Measurements from ENCODE around the gene MCRS1.
"Not testable (repeated sequence)": the region's sequence is repeated elsewhere in the genome, so short reads cannot be mapped to it uniquely, and the experiment has no call there.

The MCRS1 gene

GRCh38 chr12:49609875-49610154, 41.9 kb upstream of the MCRS1 start:
- no peaks in the 10 kb centered on the region for H3K36me3 ChIP-seq
- no peak overlapping the region for H3K27ac ChIP-seq
- peaks cover 0 to 8% (median 0%) of the 10 kb centered on the region in 3 donors for H3K9me3 ChIP-seq
- H3K27me3 ChIP-seq = no peaks in the 10 kb centered on the region
- peaks cover 0 to 4% (median 0%) of the 10 kb centered on the region in 4 donors for H3K4me1 ChIP-seq
- H3K4me3 ChIP-seq = no peak overlapping the region
- DNase-seq = no peak
- intact Hi-C loops (cut with DNase I; ENCODE audit: low total_unique reads) = no loop called here
- TF ChIP-seq CTCF (IDR thresholded peaks at IDR 0.05) = no peak

- intact Hi-C loops (cut with DNase I; ENCODE audit: low total_unique reads) = no loop called here
- peaks cover 0 to 8% (median 0%) of the 10 kb centered on the region in 3 donors for H3K9me3 ChIP-seq
- H3K27me3 ChIP-seq = no peaks in the 10 kb centered on the region
- no peak for DNase-seq
- H3K27ac ChIP-seq = no peak overlapping the region
- no peak overlapping the region for H3K4me3 ChIP-seq
- H3K4me1 ChIP-seq = peaks cover 0 to 4% (median 0%) of the 10 kb centered on the region in 4 donors
- TF ChIP-seq CTCF (IDR thresholded peaks at IDR 0.05) = no peak
- no peaks in the 10 kb centered on the region for H3K36me3 ChIP-seq
Measured at GRCh38 chr12:49609059-49609874, 41.3 kb upstream of the MCRS1 start.

GRCh38 chr12:49605539-49605938, 37.6 kb upstream of the MCRS1 start, which contains the start of gene FAM186B:
TSS of gene FAM186B (minus strand) at chr12:49605639. CDS start at chr12:49605477, 162 bp downstream.
- not testable (repeated sequence) for H3K4me1 ChIP-seq

GRCh38 chr12:49604856-49605255, 36.9 kb upstream of the MCRS1 start:
- H3K27ac ChIP-seq = no peak overlapping the region
- no peak for DNase-seq
- no peaks in the 10 kb centered on the region for H3K27me3 ChIP-seq
- H3K36me3 ChIP-seq = no peaks in the 10 kb centered on the region
- peaks cover 0 to 4% (median 0%) of the 10 kb centered on the region in 4 donors for H3K4me1 ChIP-seq
- no peak for TF ChIP-seq CTCF (IDR thresholded peaks at IDR 0.05)
- intact Hi-C loops (cut with DNase I; ENCODE audit: low total_unique reads) = no loop called here
- no peaks in the 10 kb centered on the region for H3K9me3 ChIP-seq
- no peak overlapping the region for H3K4me3 ChIP-seq

More at GRCh38 chr12:49605539-49605938, 37.6 kb upstream of the MCRS1 start, which contains the start of gene FAM186B:
- H3K36me3 ChIP-seq; H3K27ac ChIP-seq; H3K4me3 ChIP-seq; H3K9me3 ChIP-seq; intact Hi-C loops (cut with DNase I; ENCODE audit: low total_unique reads); H3K27me3 ChIP-seq; DNase-seq: not testable (repeated sequence)

- no peak for DNase-seq
- Histone ChIP-seq H3K4me3 (no peak overlapping the region), H3K9me3 (no peaks in the 10 kb centered on the region), H3K27me3 (no peaks in the 10 kb centered on the region), H3K36me3 (no peaks in the 10 kb centered on the region), H3K4me1 (peaks cover 0 to 4% (median 0%) of the 10 kb centered on the region in 4 donors), H3K27ac (no peak overlapping the region)
- intact Hi-C loops (cut with DNase I; ENCODE audit: low total_unique reads) = no loop called here
- TF ChIP-seq CTCF (IDR thresholded peaks at IDR 0.05) = no peak
Measured at GRCh38 chr12:49603721-49604120, 35.8 kb upstream of the MCRS1 start.

- Histone ChIP-seq H3K9me3 (no peaks in the 10 kb centered on the region), H3K4me1 (no peaks in the 10 kb centered on the region), H3K36me3 (peaks cover 0 to 8% (median 0%) of the 10 kb centered on the region in 3 donors), H3K27me3 (no peaks in the 10 kb centered on the region), H3K4me3 (no peak overlapping the region), H3K27ac (no peak overlapping the region)
- intact Hi-C loops (cut with DNase I; ENCODE audit: low total_unique reads) = no loop called here
- no peak for DNase-seq
- no peak for TF ChIP-seq CTCF (IDR thresholded peaks at IDR 0.05)
Measured at GRCh38 chr12:49599961-49600360, 32.0 kb upstream of the MCRS1 start.

Data from tibial artery (tissue), 4 donors.